GM12872 (cell line): ENCODE results near the gene HLX.

Source experiments
- CTCF ChIP-seq: IDR thresholded peaks from 3 replicates; pipeline ENCODE4 v1.5.1; 2011; ENCODE audit warnings: low read depth, mild to moderate bottlenecking, low read length, moderate library complexity; ENCODE audit not compliant: insufficient read depth

Gene HLX

GRCh38 chr1:220852408-220852807, 26.8 kb upstream of the HLX start:
- no peak for TF ChIP-seq CTCF

DNA sequence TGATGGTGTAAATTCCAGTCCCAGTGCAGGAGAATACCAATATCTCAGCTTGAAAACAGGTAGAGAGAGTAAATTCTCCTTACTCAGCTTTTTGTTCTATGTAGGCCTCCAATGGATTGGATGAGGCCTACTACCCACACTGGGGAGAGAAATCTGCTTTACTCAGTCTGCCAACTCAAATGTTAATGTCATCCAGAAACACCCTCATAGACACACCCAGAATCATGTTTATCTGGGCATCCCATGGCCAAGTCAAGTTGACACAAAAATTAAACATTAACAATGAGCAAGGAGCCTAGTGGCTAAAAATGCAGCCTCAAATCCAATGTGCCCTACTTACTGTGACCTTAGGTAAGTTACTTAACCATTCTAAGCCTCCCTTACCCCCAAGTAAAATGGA, 6.9 kb upstream of the HLX start:
- no peak for TF ChIP-seq CTCF

DNA sequence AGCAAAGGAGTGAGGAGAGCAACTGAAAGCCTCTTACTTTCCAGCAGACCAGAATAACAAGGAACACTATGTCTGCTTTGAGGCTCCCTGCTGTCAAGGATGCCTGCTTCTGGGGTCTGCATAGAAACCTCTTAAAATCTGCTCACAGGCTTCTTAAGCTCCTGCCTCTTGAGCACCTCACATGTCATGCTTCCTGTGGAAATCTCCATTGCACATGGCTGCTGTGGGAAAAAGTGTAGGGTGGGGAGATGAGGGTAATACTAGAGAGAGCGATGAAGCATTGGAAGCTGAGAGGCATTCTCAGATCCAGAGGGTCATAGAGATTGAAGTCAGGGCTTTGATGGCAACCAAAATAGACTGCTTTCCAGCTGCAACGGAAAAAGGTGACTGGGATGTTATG, 6.2 kb upstream of the HLX start:
- no peak for TF ChIP-seq CTCF

- TF ChIP-seq CTCF = peak; percentile 68
These were observed 5.2 kb upstream of the HLX start for GRCh38 chr1:220873868-220874655.

DNA sequence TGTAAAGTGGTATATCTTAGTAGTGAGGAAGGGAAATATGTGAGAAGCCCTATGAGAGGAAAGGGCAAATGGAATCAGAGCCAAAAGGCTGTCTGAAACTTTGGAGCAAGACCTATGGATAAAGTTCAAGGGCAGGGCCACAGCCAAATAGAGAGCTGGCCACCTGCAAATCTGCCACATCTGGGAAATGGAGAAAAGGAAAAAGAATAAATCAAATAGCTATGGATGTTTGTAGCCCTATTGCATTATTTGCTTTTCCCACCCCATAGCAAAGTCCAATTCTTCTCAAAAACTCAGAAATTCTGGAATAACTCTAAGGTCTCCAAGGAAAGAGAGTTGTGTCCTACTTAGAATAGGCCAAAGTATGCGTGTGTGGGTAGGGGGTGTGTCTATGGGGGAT, 4.0 kb upstream of the HLX start:
- TF ChIP-seq CTCF = no peak

- TF ChIP-seq CTCF = no peak
These were observed 2.5 kb upstream of the HLX start for GRCh38 chr1:220876511-220877376.

- no peak for TF ChIP-seq CTCF
These were observed 1.7 kb upstream of the HLX start for GRCh38 chr1:220877377-220878095.
